ENCODE data around the gene TPBGL.
"Not testable (repeated sequence)": the region's sequence is repeated elsewhere in the genome, so short reads cannot be mapped to it uniquely, and the experiment has no call there.

The TPBGL gene

DNA sequence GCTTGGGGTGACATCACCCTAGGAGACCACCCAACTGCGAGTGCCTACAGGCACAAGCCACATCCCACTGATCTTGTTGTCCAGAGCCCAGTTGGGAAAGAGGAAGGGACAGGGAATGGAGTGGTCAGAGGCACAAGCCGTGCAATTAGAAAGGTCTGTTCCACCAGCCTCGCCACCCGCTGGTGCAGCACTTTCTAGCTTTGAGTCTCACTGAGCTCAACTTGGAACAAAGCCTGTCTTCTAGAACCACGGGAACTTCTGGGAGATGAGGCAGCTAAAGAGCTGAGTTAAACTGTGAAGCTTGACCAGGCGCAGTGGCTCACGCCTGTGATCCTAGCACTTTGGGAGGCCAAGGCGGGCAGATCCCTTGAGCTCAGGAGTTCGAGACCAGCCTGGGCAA is 29.3 kb downstream of the TPBGL start:
- DNase-seq (ENCODE audit: low read depth in 2 of 2): no peak
- no peak overlapping the region for H3K4me3 ChIP-seq (replicated peaks in 1 of 2; ENCODE audit: low read depth in 2 of 2, low read length in 2 of 2)
- TF ChIP-seq, protein P1, sequence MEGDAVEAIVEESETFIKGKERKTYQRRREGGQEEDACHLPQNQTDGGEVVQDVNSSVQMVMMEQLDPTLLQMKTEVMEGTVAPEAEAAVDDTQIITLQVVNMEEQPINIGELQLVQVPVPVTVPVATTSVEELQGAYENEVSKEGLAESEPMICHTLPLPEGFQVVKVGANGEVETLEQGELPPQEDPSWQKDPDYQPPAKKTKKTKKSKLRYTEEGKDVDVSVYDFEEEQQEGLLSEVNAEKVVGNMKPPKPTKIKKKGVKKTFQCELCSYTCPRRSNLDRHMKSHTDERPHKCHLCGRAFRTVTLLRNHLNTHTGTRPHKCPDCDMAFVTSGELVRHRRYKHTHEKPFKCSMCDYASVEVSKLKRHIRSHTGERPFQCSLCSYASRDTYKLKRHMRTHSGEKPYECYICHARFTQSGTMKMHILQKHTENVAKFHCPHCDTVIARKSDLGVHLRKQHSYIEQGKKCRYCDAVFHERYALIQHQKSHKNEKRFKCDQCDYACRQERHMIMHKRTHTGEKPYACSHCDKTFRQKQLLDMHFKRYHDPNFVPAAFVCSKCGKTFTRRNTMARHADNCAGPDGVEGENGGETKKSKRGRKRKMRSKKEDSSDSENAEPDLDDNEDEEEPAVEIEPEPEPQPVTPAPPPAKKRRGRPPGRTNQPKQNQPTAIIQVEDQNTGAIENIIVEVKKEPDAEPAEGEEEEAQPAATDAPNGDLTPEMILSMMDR (IDR thresholded peaks at IDR 0.05; ENCODE audit: low read depth, low read length): no peak

DNA sequence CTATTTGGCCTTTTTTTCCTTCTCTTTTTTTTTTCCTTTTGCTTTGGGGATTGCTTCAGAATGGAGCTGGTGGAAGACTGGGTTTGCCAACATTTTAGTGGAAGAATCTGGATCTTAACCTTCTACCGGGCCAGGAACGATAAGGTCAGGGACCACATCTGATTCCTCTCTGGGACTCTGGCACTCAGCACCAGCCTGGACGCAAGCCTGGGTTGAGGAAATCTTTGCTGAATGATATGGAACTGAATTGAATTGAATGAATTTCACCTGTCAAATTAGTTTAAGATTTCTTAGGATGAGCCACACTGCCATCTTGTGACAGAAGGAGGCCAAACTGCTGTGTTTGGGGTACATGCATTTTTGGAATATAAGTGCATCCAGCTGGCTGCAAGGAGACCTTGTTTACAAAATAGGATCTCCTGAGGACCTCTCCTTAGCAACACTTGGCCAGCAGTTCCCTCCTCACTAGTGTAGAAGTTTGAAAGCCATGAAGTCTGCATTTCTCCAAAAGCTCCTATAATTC is 30.4 kb downstream of the TPBGL start:
- TF ChIP-seq, protein P1 (IDR thresholded peaks at IDR 0.05; ENCODE audit: low read depth, low read length): peak; percentile 48
- H3K4me3 ChIP-seq (replicated peaks in 1 of 2; ENCODE audit: low read depth in 2 of 2, low read length in 2 of 2): no peak overlapping the region
- DNase-seq (ENCODE audit: low read depth in 2 of 2): peak in 1 of 2 donors; percentile 36

DNA sequence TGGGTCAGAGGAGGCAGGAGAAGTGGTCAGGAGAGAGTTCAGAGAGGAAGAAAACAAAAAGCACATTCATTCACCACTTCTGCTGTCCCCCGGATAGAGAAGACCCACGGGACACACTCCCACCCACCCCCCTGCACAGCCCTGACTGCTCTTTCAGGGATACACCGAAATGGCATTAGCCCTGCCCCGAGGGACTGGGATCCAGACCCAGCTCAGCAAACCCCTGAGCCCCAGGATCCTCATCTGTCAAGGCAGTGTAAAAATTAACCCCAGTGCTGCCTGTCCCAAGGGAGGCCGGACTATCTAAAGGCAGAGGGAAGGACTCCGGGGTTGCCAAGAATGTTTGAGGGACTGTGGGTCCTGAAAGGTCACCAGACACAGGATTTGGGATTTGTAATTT is 31.2 kb downstream of the TPBGL start:
- TF ChIP-seq, protein P1 (IDR thresholded peaks at IDR 0.05; ENCODE audit: low read depth, low read length): no peak
- H3K4me3 ChIP-seq (replicated peaks in 1 of 2; ENCODE audit: low read depth in 2 of 2, low read length in 2 of 2): no peak overlapping the region
- DNase-seq (ENCODE audit: low read depth in 2 of 2): no peak

DNA sequence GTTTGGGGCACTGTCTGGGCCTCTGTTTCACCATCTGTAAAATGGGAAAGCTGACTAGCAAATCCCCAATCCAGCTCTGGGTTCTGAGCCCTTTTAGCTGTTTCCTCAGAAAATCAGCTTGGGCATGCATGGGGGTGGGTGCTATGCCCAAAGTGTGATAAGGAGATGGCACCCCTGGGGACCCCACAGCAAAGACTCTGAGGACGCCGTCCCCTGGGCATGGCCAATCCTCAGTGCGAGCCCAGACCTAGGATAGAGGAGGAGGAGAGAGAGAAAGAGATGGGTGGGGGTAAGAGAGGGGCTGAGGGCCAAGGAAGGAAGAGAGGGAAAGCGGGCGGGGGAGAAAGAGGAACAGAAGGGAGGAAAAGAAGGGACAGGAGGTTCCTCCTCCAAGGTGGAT is 31.8 kb downstream of the TPBGL start:
- no peak for DNase-seq (ENCODE audit: low read depth in 2 of 2)
- TF ChIP-seq, protein P1 (IDR thresholded peaks at IDR 0.05; ENCODE audit: low read depth, low read length): no peak
- H3K4me3 ChIP-seq (replicated peaks in 1 of 2; ENCODE audit: low read depth in 2 of 2, low read length in 2 of 2): no peak overlapping the region

DNA sequence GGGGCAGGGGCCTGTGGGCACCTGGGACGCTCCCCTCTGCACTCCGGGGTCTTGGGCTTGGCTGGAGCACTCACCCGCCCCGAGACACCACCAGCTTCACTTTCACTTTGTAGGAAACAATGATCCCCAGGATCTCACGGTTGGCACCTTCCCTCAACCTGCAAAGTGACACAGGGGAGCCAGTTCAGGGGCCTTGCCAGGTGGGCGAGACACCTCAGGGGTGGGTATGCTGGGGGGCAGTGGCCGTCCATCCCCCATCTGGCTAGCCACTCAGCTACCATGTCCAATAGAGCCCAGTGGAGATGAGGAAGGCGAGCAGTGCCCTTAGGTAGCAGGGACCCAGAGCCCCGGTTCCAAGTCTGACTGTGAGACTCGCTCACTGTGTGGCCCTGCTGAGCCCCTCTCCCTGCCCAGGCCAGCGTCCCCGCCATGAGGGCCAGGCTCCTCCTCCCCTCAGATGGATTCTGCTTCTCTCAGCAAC is 32.3 kb downstream of the TPBGL start:
- H3K4me3 ChIP-seq (replicated peaks in 1 of 2; ENCODE audit: low read depth in 2 of 2, low read length in 2 of 2): no peak overlapping the region

DNA sequence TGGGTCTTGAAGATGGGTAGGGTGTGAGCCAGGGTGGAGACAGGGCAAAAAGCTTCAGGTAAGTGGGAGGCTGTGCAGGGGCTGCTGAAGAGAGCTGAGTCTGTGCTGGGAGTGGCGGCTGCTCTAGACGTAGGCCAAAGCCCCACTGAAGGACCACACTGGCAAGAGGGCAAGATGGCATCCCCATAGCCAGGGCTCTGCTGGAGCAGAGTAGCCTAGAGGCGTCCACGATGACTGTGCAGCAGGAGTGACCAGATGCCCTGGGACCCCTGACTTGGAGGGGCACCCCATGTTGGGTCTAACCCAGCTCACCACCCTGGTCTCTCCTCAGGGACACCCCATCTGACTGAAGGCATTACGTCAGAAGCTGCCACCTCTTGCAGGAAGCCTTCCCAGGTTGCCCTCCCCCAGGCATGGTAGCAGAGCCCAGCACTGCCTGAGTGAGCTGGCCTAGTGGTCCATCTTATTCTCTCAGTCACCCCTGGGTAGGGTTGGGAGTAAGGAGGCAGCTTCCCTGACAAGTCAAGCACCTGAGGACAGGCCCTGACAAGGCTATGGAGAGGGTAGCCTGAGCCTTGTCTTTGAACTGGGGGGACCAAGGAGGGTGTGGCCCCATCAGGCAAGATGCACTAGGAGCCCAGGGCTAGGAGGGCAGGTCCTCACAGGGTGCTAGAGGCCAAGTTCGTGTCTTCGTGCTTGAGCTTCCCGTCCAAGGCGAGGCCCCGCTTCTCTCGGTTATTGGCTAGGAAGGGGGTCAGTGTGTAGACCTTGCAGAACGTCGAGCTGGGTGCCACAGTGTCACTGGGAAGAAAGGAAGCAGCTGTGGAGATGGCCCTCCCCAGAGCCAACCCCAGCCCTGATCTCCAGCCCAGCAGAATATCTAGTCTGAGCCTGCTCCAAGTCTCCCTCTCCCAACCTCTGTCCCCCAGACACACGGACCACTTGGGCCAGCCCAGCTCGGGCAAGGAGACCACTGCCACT is 33.1 kb downstream of the TPBGL start:
- no peak overlapping the region for H3K4me3 ChIP-seq (replicated peaks in 1 of 2; ENCODE audit: low read depth in 2 of 2, low read length in 2 of 2)
- TF ChIP-seq, protein P1 (IDR thresholded peaks at IDR 0.05; ENCODE audit: low read depth, low read length): no peak
- DNase-seq (ENCODE audit: low read depth in 2 of 2): no peak

More for the DNA sequence above, 32.3 kb downstream of the TPBGL start:
- TF ChIP-seq, protein P1 (IDR thresholded peaks at IDR 0.05; ENCODE audit: low read depth, low read length): no peak
- no peak for DNase-seq (ENCODE audit: low read depth in 2 of 2)

DNA sequence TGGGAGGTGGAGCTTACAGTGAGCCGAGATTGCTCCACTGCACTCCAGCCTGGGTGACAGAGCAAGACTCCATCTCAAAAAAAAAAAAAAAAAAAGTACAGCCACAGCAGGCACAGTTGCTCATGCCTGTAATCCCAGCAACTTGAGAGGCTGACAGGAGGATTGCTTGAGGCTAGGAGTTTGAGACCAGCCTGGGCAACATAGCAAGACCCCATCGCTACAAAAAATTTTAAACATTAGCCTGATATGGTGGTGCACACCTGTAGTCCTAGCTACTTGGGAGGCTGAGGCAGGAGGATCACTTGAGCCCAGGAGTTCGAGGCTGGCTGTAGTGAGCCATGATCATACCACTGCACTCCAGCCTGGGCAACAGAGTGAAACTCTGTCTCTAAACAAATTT is 34.1 kb downstream of the TPBGL start:
- not testable (repeated sequence) for H3K4me3 ChIP-seq (replicated peaks in 1 of 2; ENCODE audit: low read depth in 2 of 2, low read length in 2 of 2); DNase-seq (ENCODE audit: low read depth in 2 of 2)
